GM19467 (cell line): ENCODE data around the gene VWF.

Experiments used
- ATAC-seq: cut with Tn5 transposase; IDR thresholded peaks from one replicate; pipeline ENCODE4 v1.9.1; 2021; ENCODE audit warnings: mild to moderate bottlenecking, moderate library complexity; ENCODE audit not compliant: unreplicated experiment

The VWF gene

GRCh38 chr12:5899675-5900074, 224.8 kb downstream of the VWF start:
- ATAC-seq: no peak

- ATAC-seq: no peak
Measured at GRCh38 chr12:5898874-5899273, 225.6 kb downstream of the VWF start.
